ENCODE results near the gene AVEN. TPM values are rescaled to one million over a fixed set of nuclear protein-coding genes. Genes with fewer than 3 reads are reported as not detected.
A peak's percentile ranks its signal among the peaks of the same experiment; 100 is the strongest.

The AVEN gene
- total and polyA plus RNA-seq, 2 experiments from 2014 or later, result 18.2 to 27.0 TPM

DNA sequence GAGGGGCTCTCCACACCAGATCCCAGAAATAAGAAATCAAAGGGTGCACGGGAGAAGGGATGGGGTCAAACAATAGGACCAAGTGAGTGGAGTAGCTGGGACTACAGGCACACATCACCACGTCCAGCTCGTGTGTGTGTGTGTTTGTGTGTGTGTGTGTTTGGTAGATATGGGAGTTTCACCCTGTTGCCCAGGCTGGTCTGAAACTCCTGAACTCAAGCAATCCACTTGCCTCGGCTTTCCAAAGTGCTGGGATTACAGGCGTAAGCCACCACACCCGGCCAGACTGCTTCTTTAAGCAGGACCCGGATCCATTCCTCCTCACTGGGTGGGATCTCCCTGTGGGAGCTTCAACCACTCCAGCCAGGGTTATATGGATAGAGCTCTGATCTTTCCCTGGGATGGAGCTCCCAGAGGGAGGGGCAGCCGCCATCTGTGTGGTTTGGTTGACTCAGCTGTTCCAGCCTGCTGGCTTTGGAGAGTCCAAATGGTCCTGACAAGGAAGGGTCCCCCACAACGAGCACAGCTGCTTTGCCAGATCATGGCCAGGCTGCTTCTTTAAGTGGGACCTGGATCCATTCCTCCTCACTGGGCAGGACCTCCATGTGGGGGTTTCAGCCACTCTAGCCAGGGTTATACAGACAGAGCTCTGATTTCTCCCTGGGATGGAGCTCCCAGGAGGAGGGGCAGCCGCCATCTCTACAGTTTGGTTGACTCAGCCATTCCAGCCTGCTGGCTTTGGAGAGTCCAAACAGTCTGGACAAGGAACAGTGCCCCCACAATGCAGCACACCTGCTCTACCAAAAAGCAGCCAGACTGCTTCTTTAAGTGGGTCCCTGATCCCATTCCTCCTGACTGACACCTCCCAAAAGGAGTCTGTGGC, 9.1 kb upstream of the AVEN start:
- no peak overlapping the region for H2AFZ ChIP-seq

DNA sequence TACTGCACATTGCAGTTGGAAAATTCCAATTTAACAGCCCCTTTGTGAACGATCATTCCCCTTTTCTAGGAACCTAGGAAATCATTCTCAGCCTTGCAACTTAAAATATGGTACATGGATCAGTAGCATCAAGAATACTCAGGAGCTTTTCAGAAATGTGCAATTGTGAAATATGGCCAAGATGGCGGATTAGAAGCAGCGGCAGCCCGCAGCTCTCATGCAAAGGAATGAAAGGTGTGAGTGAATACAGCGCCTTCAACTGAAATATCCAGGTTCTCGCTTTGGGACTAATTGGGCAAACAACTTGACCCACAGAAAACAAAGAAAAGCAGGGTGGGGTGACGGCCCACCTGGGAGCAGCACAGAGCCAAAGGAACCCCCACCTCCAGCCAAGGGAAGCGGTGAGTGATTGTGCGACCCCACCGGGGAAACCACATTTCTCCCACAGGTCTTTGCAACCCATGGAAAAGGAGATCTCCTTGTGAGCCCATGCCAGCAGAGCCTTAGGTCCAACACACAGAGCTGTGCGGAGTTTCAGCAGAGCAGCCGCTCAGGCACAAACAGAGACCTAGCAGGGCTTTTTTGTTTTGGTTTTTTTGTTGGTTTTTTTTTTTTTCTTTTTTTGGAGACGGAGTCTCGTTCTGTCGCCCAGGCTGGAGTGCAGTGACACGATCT, 7.6 kb upstream of the AVEN start:
- whole genome bisulfite sequencing, 2 experiments (ENCODE audit: low coverage in 1 of 2, low lambda C conversion rate in 2 of 2, missing lambda C conversion rate in 2 of 2), result 91 to 93% methylated on average over 12 to 16 of the region's 16 CpGs
- no peaks in the 10 kb centered on the region for H3K79me2 ChIP-seq (ENCODE audit: insufficient read depth)
- no peaks in the 10 kb centered on the region for H4K20me1 ChIP-seq (ENCODE audit: insufficient read depth)
- H3K27me3 ChIP-seq (replicated peaks; ENCODE audit: insufficient read depth), result no peaks in the 10 kb centered on the region
- no peak for TF ChIP-seq EZH2 (IDR thresholded peaks at IDR 0.05; ENCODE audit: insufficient read depth, poor library complexity, severe bottlenecking)
- no peak for TF ChIP-seq EZH2phosphoT487 (IDR thresholded peaks at IDR 0.05; ENCODE audit: insufficient read depth, low read depth)
- no peak overlapping the region for H3K4me2 ChIP-seq (ENCODE audit: unreplicated experiment)
- no peak overlapping the region for H3K9ac ChIP-seq
- in situ Hi-C loops (cut with MboI), result no loop called here
- peaks cover 3% of the 10 kb centered on the region for H3K9me3 ChIP-seq (ENCODE audit: low read depth)
- no peaks in the 10 kb centered on the region for H3K36me3 ChIP-seq (ENCODE audit: low read depth)
- no peak overlapping the region for H2AFZ ChIP-seq
- peaks cover 19% of the 10 kb centered on the region for H3K4me1 ChIP-seq (ENCODE audit: insufficient read depth)
- DNase-seq, result no peak
- peaks cover 11% of the 10 kb centered on the region; the same call in 1 of the 2 replicates for H3F3A ChIP-seq (ENCODE audit: insufficient read depth)
- no peak overlapping the region for H3K4me3 ChIP-seq
- H3K9me2 ChIP-seq (ENCODE audit: insufficient read depth), result no peaks in the 10 kb centered on the region
- no peak overlapping the region for H3K27ac ChIP-seq

More for the DNA sequence above, 9.1 kb upstream of the AVEN start:
- H3K27ac ChIP-seq, result peak overlapping the region; percentile 67
- in situ Hi-C loops (cut with MboI), result no loop called here
- H3K9me3 ChIP-seq (ENCODE audit: low read depth), result peaks cover 3% of the 10 kb centered on the region
- no peaks in the 10 kb centered on the region for H3K79me2 ChIP-seq (ENCODE audit: insufficient read depth)
- H3K4me2 ChIP-seq (ENCODE audit: unreplicated experiment), result no peak overlapping the region
- DNase-seq, result peak; percentile 36
- WGBS, 2 experiments (ENCODE audit: low coverage in 1 of 2, low lambda C conversion rate in 2 of 2, missing lambda C conversion rate in 2 of 2), result 70 to 75% methylated on average over 10 of the region's 10 CpGs
- no peaks in the 10 kb centered on the region for H3K9me2 ChIP-seq (ENCODE audit: insufficient read depth)
- no peaks in the 10 kb centered on the region for H3K36me3 ChIP-seq (ENCODE audit: low read depth)
- H3K27me3 ChIP-seq (replicated peaks; ENCODE audit: insufficient read depth), result no peaks in the 10 kb centered on the region
- H3F3A ChIP-seq (ENCODE audit: insufficient read depth), result peaks cover 11% of the 10 kb centered on the region; the same call in 1 of the 2 replicates
- TF ChIP-seq EZH2phosphoT487 (IDR thresholded peaks at IDR 0.05; ENCODE audit: insufficient read depth, low read depth) (no peak), EZH2 (IDR thresholded peaks at IDR 0.05; ENCODE audit: insufficient read depth, poor library complexity, severe bottlenecking) (no peak)
- H3K4me1 ChIP-seq (ENCODE audit: insufficient read depth), result peaks cover 19% of the 10 kb centered on the region
- H3K4me3 ChIP-seq, result no peak overlapping the region
- no peaks in the 10 kb centered on the region for H4K20me1 ChIP-seq (ENCODE audit: insufficient read depth)
- H3K9ac ChIP-seq, result peak overlapping the region; percentile 21; the same call in 1 of the 2 replicates

DNA sequence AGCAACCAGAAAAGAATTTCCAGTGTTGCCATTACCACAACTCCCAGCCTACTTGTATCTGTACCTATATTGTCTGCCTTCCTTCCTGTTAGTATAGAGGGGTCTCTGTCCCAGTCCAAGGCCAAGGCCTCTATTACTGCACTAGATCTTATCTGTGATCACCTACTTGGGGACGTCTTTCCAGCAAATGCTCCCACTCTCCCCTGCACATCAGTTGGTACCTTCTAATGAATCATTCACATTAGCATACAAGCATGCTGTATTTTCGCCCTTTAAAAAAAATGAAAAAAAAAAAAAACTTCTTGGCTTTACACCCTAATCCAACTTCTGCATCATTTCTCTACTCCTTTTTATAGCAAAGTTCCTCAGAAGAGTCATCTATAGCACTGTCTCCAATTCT, 4.8 kb upstream of the AVEN start:
- Histone ChIP-seq H2AFZ (no peak overlapping the region), H3K4me2 (ENCODE audit: unreplicated experiment) (no peak overlapping the region), H3K79me2 (ENCODE audit: insufficient read depth) (no peaks in the 10 kb centered on the region), H3K4me3 (no peak overlapping the region), H3F3A (ENCODE audit: insufficient read depth) (peaks cover 4% of the 10 kb centered on the region), H3K9me2 (ENCODE audit: insufficient read depth) (no peaks in the 10 kb centered on the region), H3K36me3 (ENCODE audit: low read depth) (no peaks in the 10 kb centered on the region), H3K9ac (no peak overlapping the region), H3K27ac (no peak overlapping the region), H4K20me1 (ENCODE audit: insufficient read depth) (no peaks in the 10 kb centered on the region), H3K9me3 (ENCODE audit: low read depth) (no peaks in the 10 kb centered on the region), H3K27me3 (replicated peaks; ENCODE audit: insufficient read depth) (no peaks in the 10 kb centered on the region), H3K4me1 (ENCODE audit: insufficient read depth) (peaks cover 21% of the 10 kb centered on the region)
- TF ChIP-seq EZH2 (IDR thresholded peaks at IDR 0.05; ENCODE audit: insufficient read depth, poor library complexity, severe bottlenecking), result no peak
- no peak for TF ChIP-seq EZH2phosphoT487 (IDR thresholded peaks at IDR 0.05; ENCODE audit: insufficient read depth, low read depth)
- no peak for DNase-seq
- 96% methylated on average over 2 of the region's 2 CpGs for WGBS, 2 experiments (ENCODE audit: low coverage in 1 of 2, low lambda C conversion rate in 2 of 2, missing lambda C conversion rate in 2 of 2)
- in situ Hi-C loops (cut with MboI), result no loop called here

DNA sequence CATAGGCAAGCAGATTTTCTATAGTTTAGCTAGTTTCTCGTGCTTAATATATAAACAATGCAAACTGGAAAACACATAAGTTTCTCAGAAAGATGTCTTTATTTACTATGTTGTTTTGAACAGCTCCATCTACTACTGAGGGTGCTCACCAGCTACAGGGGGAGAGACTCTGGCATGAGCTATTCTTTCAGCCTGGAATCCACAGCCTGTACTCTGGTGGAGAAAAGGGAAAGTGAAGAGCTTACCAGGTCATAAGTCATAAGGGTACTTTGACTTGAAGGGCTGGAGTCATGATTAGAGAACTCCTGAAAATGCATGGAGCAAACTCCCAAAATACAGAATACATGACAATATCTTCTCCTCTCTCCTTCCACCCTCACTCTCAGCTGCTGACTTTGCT, 4.4 kb upstream of the AVEN start:
- no peak overlapping the region for H3K27ac ChIP-seq
- DNase-seq, result no peak
- H3K9me3 ChIP-seq (ENCODE audit: low read depth), result no peaks in the 10 kb centered on the region
- H3K4me3 ChIP-seq, result no peak overlapping the region
- no peak overlapping the region for H3K4me2 ChIP-seq (ENCODE audit: unreplicated experiment)
- TF ChIP-seq EZH2phosphoT487 (IDR thresholded peaks at IDR 0.05; ENCODE audit: insufficient read depth, low read depth), result no peak
- TF ChIP-seq EZH2 (IDR thresholded peaks at IDR 0.05; ENCODE audit: insufficient read depth, poor library complexity, severe bottlenecking), result no peak
- WGBS, 2 experiments (ENCODE audit: low coverage in 1 of 2, low lambda C conversion rate in 2 of 2, missing lambda C conversion rate in 2 of 2), result 79 to 91% methylated on average over 1 of the region's 1 CpG
- no peaks in the 10 kb centered on the region for H3K27me3 ChIP-seq (replicated peaks; ENCODE audit: insufficient read depth)
- no peaks in the 10 kb centered on the region for H3K36me3 ChIP-seq (ENCODE audit: low read depth)
- H3F3A ChIP-seq (ENCODE audit: insufficient read depth), result no peaks in the 10 kb centered on the region; the same call in 1 of the 2 replicates
- H3K4me1 ChIP-seq (ENCODE audit: insufficient read depth), result peaks cover 17% of the 10 kb centered on the region
- H3K9me2 ChIP-seq (ENCODE audit: insufficient read depth), result no peaks in the 10 kb centered on the region
- H2AFZ ChIP-seq, result no peak overlapping the region
- H3K9ac ChIP-seq, result no peak overlapping the region
- in situ Hi-C loops (cut with MboI), result no loop called here
- no peaks in the 10 kb centered on the region for H3K79me2 ChIP-seq (ENCODE audit: insufficient read depth)
- H4K20me1 ChIP-seq (ENCODE audit: insufficient read depth), result no peaks in the 10 kb centered on the region

Measured in GM23248 (cell line).